Heart right ventricle (tissue), 16 donors: ENCODE measurements around the gene SPATA16. TPM values are rescaled to one million over a fixed set of nuclear protein-coding genes. Genes with fewer than 3 reads are reported as not detected.

Experiments used
- ATAC-seq, 8 donors: fragments of 200-7000 bp; cut with Tn5 transposase; one replicate each; pipeline ENCODE4 v1.9.1; 2020; ENCODE audit warnings: mild to moderate bottlenecking in 8 of 8, moderate library complexity in 8 of 8, moderate number of reproducible peaks in 1 of 8
- DNase-seq, 2 donors: peaks; one replicate each; pipeline ENCODE4 v3.0.0-alpha.2; 2020
- H3K27ac ChIP-seq, 10 donors: fragments of 200-600 bp; sonication (generic) in 2 of 10; one replicate each; pipeline versions ENCODE4 v1.5.0 to v1.8.0; 2020 to 2022; ENCODE audit warnings: mild to moderate bottlenecking in 3 of 10
- H3K27me3 ChIP-seq, 7 donors: fragments of 200-600 bp; one replicate each; pipeline ENCODE4 v1.8.0; 2021 to 2022; ENCODE audit warnings: mild to moderate bottlenecking in 2 of 7
- H3K36me3 ChIP-seq, 9 donors: fragments of 200-600 bp; sonication (generic) in 1 of 9; one replicate each; pipeline versions ENCODE4 v1.5.0 to v1.8.0; 2020 to 2022; ENCODE audit warnings: mild to moderate bottlenecking in 2 of 9
- H3K4me1 ChIP-seq, 9 donors: fragments of 200-600 bp; sonication (generic) in 1 of 9; one replicate each; pipeline versions ENCODE4 v1.5.0 to v1.8.0; 2020 to 2022; ENCODE audit warnings: mild to moderate bottlenecking in 4 of 9
- H3K4me3 ChIP-seq, 10 donors: fragments of 200-600 bp; sonication (generic) in 2 of 10; one replicate each; pipeline versions ENCODE4 v1.5.0 to v1.8.0; 2020 to 2022; ENCODE audit warnings: mild to moderate bottlenecking in 7 of 10, moderate library complexity in 2 of 10
- H3K9me3 ChIP-seq, 11 donors: fragments of 200-600 bp in 10 of 11; sonication (generic) in 2 of 11; one replicate each; pipeline versions ENCODE4 v1.5.0 to v1.8.0; 2013 to 2022; ENCODE audit warnings: mild to moderate bottlenecking in 2 of 11, control low read depth in 1 of 11, moderate library complexity in 1 of 11
- WGBS, 2 donors: extraction: QIAGEN DNeasy Blood & Tissue Kit; methylation state at CpG; one replicate each; pipeline ENCODE4 v1.1.7; 2013; ENCODE audit warnings: inconsistent platforms in 1 of 2; 5-methylcytosine and 5-hydroxymethylcytosine counted together
- intact Hi-C, 10 donors: fragments of 100-400 bp; cut with DNase I; formaldehyde crosslinking; loops; one replicate each; pipeline versions ENCODE4 v1.11.1 to v1.14.2; 2022
- polyA plus RNA-seq, 2 donors: library from polyadenylated mRNA; stranded (reverse); fragments of 200-250 nt; gene quantifications; one replicate each; pipeline ENCODE4 v1.2.3, GENCODE V29; 2013
- total RNA-seq, 10 donors: library from RNA; stranded (reverse); fragmentation: NEBNext Ultra II Directional in 3 of 10; extraction: Animal tissue kit (Norgen Biotek cat#: 25700) in 3 of 10; gene quantifications; one replicate each; pipeline versions ENCODE4 v1.2.1 to v1.2.4, GENCODE V29; 2021 to 2023
- TF ChIP-seq, protein P1 (sequence below), 9 donors: fragments of 200-600 bp; sonication (generic) in 2 of 9; IDR thresholded peaks; one replicate each; pipeline versions ENCODE4 v1.5.0 to v1.8.0; 2021 to 2022; ENCODE audit warnings: antibody characterized with exemption in 9 of 9, mild to moderate bottlenecking in 5 of 9, moderate library complexity in 1 of 9
- donor health status: Arrhythmogenic right ventricular cardiomyopathy.
- donor health status: ischemic (EF 13 %, LVEDD 7.1; RV severe dilation, severe dysfunction).
- donor health status: healthy with polysubstance abuse.
- donor health status: DM: no; HTN: yes; CAD: no.
- donor health status: DM: no; HTN: no; CAD: no.
- donor health status: ischemic (EF 25% LVEDD 6.9; RV normal size, moderate dysfunction).
- donor health status: ischemic (EF 25% LVEDD 5.7; RV mildly dilated, moderate dysfunction).
- donor health status: healthy.
- donor health status: DM: yes; HTN: yes; CAD: no.
- donor health status: Ischemic cardiomyopathy.
- donor health status: ischemic (EF 35%, LVEDD 5.7; RV mildly dilated, moderate dysfunction).
- donor health status: nonischemic (EF 11% LVEDD 7.7; RV severe dilation, severe dysfunction).
- donor health status: DM: yes; HTN: yes; CAD: no.
- donor health status: PGD.
- donor health status: ischemic (EF 29% LVEDD 5.4; RV normal size, mild dysfunction).
- donor health status: nonischemic (EF 23%, LVEDD 6.1; RV moderate dilation, normal function).

The SPATA16 gene
- total and polyA plus RNA-seq, 12 donors = not detected

DNA sequence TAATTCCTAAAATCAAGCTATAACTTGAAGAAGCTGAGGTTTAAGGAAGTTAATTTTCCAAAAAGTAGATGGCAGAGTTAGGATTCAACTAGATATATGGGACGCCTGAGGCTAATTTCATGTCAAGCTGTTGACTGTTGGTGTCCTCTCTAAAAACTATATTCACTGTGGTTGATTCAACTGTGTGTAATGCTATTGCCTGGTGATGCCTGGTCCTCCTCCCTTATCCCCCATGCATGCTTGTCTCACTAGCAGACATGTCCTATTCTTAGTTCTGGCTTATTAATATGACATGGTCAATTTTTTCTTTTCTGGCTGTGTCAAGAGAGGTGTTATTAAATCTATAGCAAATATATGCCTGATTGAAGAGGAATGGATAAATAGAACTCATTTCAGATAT is 156.1 kb downstream of the SPATA16 start:
- Histone ChIP-seq H3K27ac (no peak overlapping the region), H3K36me3 (no peaks in the 10 kb centered on the region), H3K27me3 (no peaks in the 10 kb centered on the region), H3K9me3 (no peaks in the 10 kb centered on the region), H3K4me3 (no peak overlapping the region), H3K4me1 (peaks cover 0 to 14% (median 0%) of the 10 kb centered on the region in 9 donors)
- ATAC-seq (peak in 4 of 8 donors; percentile 37 to 85 (median 62)), DNase-seq (no peak)
- WGBS, 2 donors = 83 to 87% methylated on average over 1 of the region's 1 CpG
- intact Hi-C loops = loop anchor here in 5 of 10 donors (5.0 to 10.0 kb wide), 3 partner anchors 62 to 570 kb away; no protein-coding TSS in a partner anchor
- TF ChIP-seq, protein P1, sequence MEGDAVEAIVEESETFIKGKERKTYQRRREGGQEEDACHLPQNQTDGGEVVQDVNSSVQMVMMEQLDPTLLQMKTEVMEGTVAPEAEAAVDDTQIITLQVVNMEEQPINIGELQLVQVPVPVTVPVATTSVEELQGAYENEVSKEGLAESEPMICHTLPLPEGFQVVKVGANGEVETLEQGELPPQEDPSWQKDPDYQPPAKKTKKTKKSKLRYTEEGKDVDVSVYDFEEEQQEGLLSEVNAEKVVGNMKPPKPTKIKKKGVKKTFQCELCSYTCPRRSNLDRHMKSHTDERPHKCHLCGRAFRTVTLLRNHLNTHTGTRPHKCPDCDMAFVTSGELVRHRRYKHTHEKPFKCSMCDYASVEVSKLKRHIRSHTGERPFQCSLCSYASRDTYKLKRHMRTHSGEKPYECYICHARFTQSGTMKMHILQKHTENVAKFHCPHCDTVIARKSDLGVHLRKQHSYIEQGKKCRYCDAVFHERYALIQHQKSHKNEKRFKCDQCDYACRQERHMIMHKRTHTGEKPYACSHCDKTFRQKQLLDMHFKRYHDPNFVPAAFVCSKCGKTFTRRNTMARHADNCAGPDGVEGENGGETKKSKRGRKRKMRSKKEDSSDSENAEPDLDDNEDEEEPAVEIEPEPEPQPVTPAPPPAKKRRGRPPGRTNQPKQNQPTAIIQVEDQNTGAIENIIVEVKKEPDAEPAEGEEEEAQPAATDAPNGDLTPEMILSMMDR (IDR thresholded peaks at IDR 0.05) = no peak

DNA sequence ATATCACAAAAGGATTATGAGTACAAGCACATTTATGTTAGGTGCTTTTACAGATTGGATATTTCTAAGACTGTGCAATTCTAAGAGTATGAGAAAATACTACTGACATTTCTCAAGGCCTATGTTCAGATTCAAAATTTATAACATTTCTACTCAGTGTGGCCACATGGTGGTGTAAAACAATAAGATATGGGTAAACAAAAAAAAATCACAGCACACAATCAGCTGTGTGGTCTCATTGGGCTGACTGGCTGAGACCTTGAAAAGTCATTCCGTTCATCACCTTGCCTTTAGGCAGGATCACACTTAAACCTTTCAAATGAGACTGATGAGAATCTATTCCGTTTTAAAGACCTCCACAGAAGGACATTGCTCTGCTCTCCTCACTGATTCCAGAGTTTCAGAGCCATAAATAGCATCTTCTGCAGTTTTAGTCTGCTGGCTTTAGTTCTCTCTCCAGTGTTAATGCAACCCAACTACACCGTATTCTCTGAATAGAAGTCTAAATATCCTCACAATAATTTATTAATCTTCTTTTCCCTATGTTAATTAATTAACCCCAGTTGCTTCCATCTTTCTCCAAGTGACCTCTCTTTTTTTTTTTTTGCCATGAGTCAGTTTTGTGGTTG is 158.2 kb downstream of the SPATA16 start:
- intact Hi-C loops = loop anchor here in 4 of 10 donors (10.0 kb wide), 2 partner anchors 148 to 572 kb away; no protein-coding TSS in a partner anchor
- TF ChIP-seq, protein P1 (IDR thresholded peaks at IDR 0.05) = peak in 8 of 9 donors; percentile 21 to 55 (median 38)
- Histone ChIP-seq H3K27me3 (no peaks in the 10 kb centered on the region), H3K9me3 (no peaks in the 10 kb centered on the region), H3K4me3 (no peak overlapping the region), H3K36me3 (no peaks in the 10 kb centered on the region), H3K27ac (no peak overlapping the region), H3K4me1 (peaks cover 0 to 14% (median 0%) of the 10 kb centered on the region in 9 donors)
- WGBS, 2 donors = 25 to 41% methylated on average over 3 of the region's 3 CpGs
- ATAC-seq (peak in 6 of 8 donors; percentile 38 to 83 (median 58)), DNase-seq (no peak)

DNA sequence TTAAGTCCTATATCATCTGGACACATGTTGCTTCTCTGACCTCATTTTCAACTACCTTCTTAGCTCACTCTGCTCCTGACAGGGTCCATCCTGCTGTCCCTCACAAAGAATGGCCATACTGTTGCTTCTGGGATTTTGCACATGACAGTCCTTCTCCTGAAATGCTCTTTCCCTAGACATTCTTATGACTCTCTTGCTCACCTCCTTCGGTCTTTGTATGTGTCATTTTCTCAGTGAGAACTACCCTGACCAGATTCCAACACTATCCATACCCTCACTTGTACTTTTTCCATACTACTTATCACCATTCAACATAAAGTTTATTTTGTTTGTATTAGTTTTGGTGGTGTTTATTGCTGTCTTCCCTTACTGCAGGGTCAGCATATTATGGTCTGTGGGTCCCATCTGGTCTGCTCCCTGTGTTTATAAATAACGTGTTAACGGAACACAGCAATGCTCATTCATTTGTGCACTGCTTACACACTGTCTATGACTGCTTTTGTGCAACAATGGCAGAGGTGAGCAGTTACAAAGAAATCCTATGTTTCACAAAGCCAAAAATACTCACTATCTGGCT is 159.5 kb downstream of the SPATA16 start:
- Histone ChIP-seq H3K4me3 (no peak overlapping the region), H3K27ac (no peak overlapping the region), H3K27me3 (no peaks in the 10 kb centered on the region), H3K4me1 (peaks cover 0 to 12% (median 0%) of the 10 kb centered on the region in 9 donors), H3K9me3 (no peaks in the 10 kb centered on the region), H3K36me3 (no peaks in the 10 kb centered on the region)
- WGBS, 2 donors = 80 to 82% methylated on average over 3 of the region's 3 CpGs
- intact Hi-C loops = loop anchor here in 4 of 10 donors (10.0 kb wide), 2 partner anchors 147 to 573 kb away; no protein-coding TSS in a partner anchor
- DNase-seq (no peak), ATAC-seq (no peak)
- TF ChIP-seq, protein P1 (IDR thresholded peaks at IDR 0.05) = no peak

DNA sequence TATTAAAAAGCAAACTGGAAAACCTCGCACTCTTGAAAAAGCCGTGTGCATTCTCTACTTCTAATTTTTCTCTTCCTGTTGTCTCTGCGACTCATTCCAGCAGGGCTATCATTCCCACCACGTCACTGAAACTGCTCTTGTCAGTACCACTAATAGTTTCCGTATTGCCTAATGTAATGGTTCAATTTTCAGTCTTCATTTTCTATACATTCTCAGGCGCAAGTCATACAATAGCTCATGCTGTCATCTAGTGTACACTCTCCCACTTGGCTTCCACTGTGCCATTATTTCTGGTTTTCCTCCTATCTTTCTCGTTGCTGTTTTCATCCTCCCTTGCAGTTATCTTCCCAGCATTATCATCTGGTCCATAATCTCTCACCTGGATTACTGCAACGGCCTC is 160.2 kb downstream of the SPATA16 start:
- Histone ChIP-seq H3K9me3 (no peaks in the 10 kb centered on the region), H3K36me3 (no peaks in the 10 kb centered on the region), H3K4me3 (no peak overlapping the region), H3K27ac (no peak overlapping the region), H3K4me1 (peaks cover 0 to 12% (median 0%) of the 10 kb centered on the region in 9 donors), H3K27me3 (no peaks in the 10 kb centered on the region)
- intact Hi-C loops = loop anchor here in 4 of 10 donors (10.0 kb wide), 2 partner anchors 146 to 574 kb away; no protein-coding TSS in a partner anchor
- no peak for DNase-seq
- no peak for ATAC-seq
- 52 to 63% methylated on average over 8 of the region's 8 CpGs for WGBS, 2 donors
- TF ChIP-seq, protein P1 (IDR thresholded peaks at IDR 0.05) = no peak
